Immature natural killer cell (primary cell): ENCODE results near the gene CAPS. TPM values are rescaled to one million over a fixed set of nuclear protein-coding genes. Genes with fewer than 3 reads are reported as not detected.

Source experiments
- DNase-seq, 3 donors: peaks; one replicate each; pipeline ENCODE4 v3.0.0; 2022; ENCODE audit warnings: mixed read lengths in 1 of 3
- H3K27ac Mint-ChIP-seq, 6 donors: one replicate each; pipeline ENCODE4 v1.8.0; 2020; ENCODE audit warnings: mixed read lengths in 6 of 6, mild to moderate bottlenecking in 5 of 6, inconsistent platforms in 4 of 6, moderate library complexity in 3 of 6
- H3K27me3 Mint-ChIP-seq, 3 donors: one replicate each; pipeline ENCODE4 v1.8.0; 2020 to 2021; ENCODE audit warnings: low read depth in 3 of 3, mild to moderate bottlenecking in 3 of 3, mixed read lengths in 3 of 3, moderate library complexity in 3 of 3, inconsistent platforms in 1 of 3
- H3K36me3 Mint-ChIP-seq, 3 donors: one replicate each; pipeline ENCODE4 v1.8.0; 2020; ENCODE audit warnings: mixed read lengths in 3 of 3, inconsistent platforms in 2 of 3, mild to moderate bottlenecking in 2 of 3
- H3K4me1 Mint-ChIP-seq, 2 donors: one replicate each; pipeline ENCODE4 v1.8.0; 2020; ENCODE audit warnings: inconsistent platforms in 2 of 2, mild to moderate bottlenecking in 2 of 2, mixed read lengths in 2 of 2, moderate library complexity in 1 of 2
- H3K4me3 Mint-ChIP-seq, 5 donors: one replicate each; pipeline ENCODE4 v1.8.0; 2020; ENCODE audit warnings: mild to moderate bottlenecking in 5 of 5, mixed read lengths in 5 of 5, inconsistent platforms in 3 of 5, moderate library complexity in 3 of 5
- H3K9me3 Mint-ChIP-seq, 6 donors: one replicate each; pipeline ENCODE4 v1.8.0; 2020; ENCODE audit warnings: mild to moderate bottlenecking in 6 of 6, mixed read lengths in 6 of 6, inconsistent platforms in 4 of 6, moderate library complexity in 3 of 6
- polyA plus RNA-seq, 3 donors: library from polyadenylated mRNA; unstranded; fragments of 300-500 nt; fragmentation: Illumina TruSeq; gene quantifications; one replicate each; pipeline ENCODE4 v1.2.3, GENCODE V29; 2021

The CAPS gene
- polyA plus RNA-seq, 3 donors from 2014 or later: 0.32 to 4.1 (median 2.2) TPM

DNA sequence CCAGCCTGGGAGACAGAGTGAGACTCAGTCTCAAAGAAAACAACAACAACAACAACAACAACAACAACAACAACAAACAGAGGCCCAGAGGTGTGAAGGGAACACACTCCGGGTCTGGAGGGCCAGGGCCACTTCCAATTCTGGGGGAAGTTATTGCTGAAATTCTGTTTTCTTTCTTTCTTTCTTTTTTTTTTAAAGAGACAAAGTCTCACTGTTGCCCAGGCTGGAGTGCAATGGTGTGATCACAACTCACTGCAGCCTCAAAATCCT lies 3.5 kb upstream of the CAPS start:
- H3K27ac Mint-ChIP-seq: no peak overlapping the region
- H3K4me3 Mint-ChIP-seq: no peak overlapping the region
- H3K9me3 Mint-ChIP-seq: no peaks in the 10 kb centered on the region
- peaks cover 12 to 14% of the 10 kb centered on the region in 2 donors for H3K4me1 Mint-ChIP-seq
- H3K36me3 Mint-ChIP-seq: peaks cover 0 to 3% (median 0%) of the 10 kb centered on the region in 3 donors
- H3K27me3 Mint-ChIP-seq: no peaks in the 10 kb centered on the region
- DNase-seq: no peak

DNA sequence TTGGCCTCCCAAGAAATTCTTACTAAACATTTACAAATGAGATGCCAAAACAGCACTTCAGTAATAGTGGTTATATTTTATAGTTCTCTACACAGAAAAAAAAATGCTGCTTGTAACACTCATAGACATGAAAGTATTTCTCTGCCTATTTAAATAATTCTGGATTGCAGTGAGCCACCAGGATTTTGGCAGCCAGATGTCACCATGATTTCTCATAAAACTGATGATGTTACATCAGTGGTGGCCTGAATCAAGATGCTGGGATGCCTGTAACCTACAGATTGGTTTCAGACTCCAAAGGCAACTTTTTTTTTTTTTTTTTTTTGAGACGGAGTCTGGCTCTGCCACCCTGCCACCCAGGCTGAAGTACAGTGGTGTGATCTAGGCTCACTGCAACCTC lies 2.7 kb upstream of the CAPS start:
- H3K4me1 Mint-ChIP-seq: peaks cover 4 to 8% of the 10 kb centered on the region in 2 donors
- no peak overlapping the region for H3K4me3 Mint-ChIP-seq
- H3K36me3 Mint-ChIP-seq: peaks cover 0 to 3% (median 0%) of the 10 kb centered on the region in 3 donors
- peaks cover 0 to 2% (median 0%) of the 10 kb centered on the region in 3 donors for H3K27me3 Mint-ChIP-seq
- no peaks in the 10 kb centered on the region for H3K9me3 Mint-ChIP-seq
- no peak for DNase-seq
- no peak overlapping the region for H3K27ac Mint-ChIP-seq

- H3K27me3 Mint-ChIP-seq: peaks cover 0 to 2% (median 0%) of the 10 kb centered on the region in 3 donors
- no peak overlapping the region for H3K4me3 Mint-ChIP-seq
- no peak for DNase-seq
- H3K4me1 Mint-ChIP-seq: no peaks in the 10 kb centered on the region
- H3K27ac Mint-ChIP-seq: no peak overlapping the region
- no peaks in the 10 kb centered on the region for H3K9me3 Mint-ChIP-seq
- peaks cover 0 to 3% (median 0%) of the 10 kb centered on the region in 3 donors for H3K36me3 Mint-ChIP-seq
Measured at GRCh38 chr19:5914358-5914774, 312 bp downstream of the CAPS start.

- no peak for DNase-seq
- H3K27me3 Mint-ChIP-seq: peaks cover 0 to 2% (median 0%) of the 10 kb centered on the region in 3 donors
- no peak overlapping the region for H3K27ac Mint-ChIP-seq
- H3K4me1 Mint-ChIP-seq: no peaks in the 10 kb centered on the region
- H3K9me3 Mint-ChIP-seq: no peaks in the 10 kb centered on the region
- no peaks in the 10 kb centered on the region for H3K36me3 Mint-ChIP-seq
- H3K4me3 Mint-ChIP-seq: no peak overlapping the region
Measured at GRCh38 chr19:5914946-5915781, 1.1 kb downstream of the CAPS start.

DNA sequence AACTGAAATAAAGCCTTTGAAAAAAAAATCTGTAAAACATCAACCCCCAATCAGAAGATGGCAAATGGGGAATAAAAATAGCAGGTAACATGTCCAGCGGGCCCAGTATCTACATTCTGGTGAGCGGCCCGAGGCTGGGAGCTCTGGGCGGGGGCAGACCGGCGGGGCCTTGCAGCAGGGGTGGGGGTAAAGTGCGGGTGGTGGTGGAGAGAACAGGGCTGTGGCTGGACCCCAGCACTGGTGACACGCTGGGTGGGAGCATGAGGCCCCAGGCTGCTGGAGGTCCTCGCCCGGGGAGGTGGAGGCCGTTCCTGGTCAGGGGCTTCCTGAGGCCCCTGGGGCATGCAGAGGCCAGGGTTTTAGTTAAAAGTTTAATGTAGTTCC lies 1.7 kb downstream of the CAPS start:
- no peak for DNase-seq
- no peak overlapping the region for H3K4me3 Mint-ChIP-seq
- H3K4me1 Mint-ChIP-seq: no peaks in the 10 kb centered on the region
- no peak overlapping the region for H3K27ac Mint-ChIP-seq
- peaks cover 0 to 2% (median 0%) of the 10 kb centered on the region in 3 donors for H3K27me3 Mint-ChIP-seq
- H3K36me3 Mint-ChIP-seq: no peaks in the 10 kb centered on the region
- no peaks in the 10 kb centered on the region for H3K9me3 Mint-ChIP-seq

DNA sequence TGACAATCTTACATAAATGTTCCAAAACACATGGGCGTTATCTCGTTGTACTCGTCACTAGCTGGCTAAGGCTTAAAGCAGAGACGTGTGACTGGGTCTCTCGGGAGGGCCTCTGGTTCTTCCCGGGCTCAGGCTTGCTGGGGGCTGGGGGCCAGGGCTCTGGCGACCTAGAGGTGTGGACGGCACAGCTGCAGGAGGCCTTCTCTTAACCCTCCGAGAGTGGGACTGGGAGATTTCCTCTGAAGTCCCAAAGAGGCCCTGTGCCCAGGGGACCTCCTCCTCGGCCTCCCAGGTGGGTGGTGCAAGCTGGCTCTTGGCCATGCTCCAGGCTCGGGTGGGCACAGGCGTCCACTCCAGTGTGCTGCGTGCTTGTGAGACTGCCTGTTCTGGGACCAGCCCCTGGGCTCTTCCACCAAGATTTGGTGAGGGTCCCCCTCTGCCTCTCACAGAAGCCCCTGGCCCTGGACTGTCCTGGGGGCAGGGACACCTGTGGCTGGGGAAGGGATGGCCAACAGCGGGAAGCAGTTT lies 2.2 kb downstream of the CAPS start:
- Mint-ChIP-seq H3K4me1 (no peaks in the 10 kb centered on the region), H3K27me3 (peaks cover 0 to 2% (median 0%) of the 10 kb centered on the region in 3 donors), H3K4me3 (no peak overlapping the region), H3K36me3 (no peaks in the 10 kb centered on the region), H3K27ac (no peak overlapping the region), H3K9me3 (no peaks in the 10 kb centered on the region)
- no peak for DNase-seq

- no peak for DNase-seq
- H3K27ac Mint-ChIP-seq: no peak overlapping the region
- H3K27me3 Mint-ChIP-seq: peaks cover 0 to 2% (median 0%) of the 10 kb centered on the region in 3 donors
- no peak overlapping the region for H3K4me3 Mint-ChIP-seq
- peaks cover 0 to 10% (median 0%) of the 10 kb centered on the region in 3 donors for H3K36me3 Mint-ChIP-seq
- no peaks in the 10 kb centered on the region for H3K4me1 Mint-ChIP-seq
- no peaks in the 10 kb centered on the region for H3K9me3 Mint-ChIP-seq
Measured at GRCh38 chr19:5917431-5918107, 3.5 kb downstream of the CAPS start.

- Mint-ChIP-seq H3K4me1 (no peaks in the 10 kb centered on the region), H3K27me3 (peaks cover 0 to 2% (median 0%) of the 10 kb centered on the region in 3 donors), H3K4me3 (no peak overlapping the region), H3K27ac (no peak overlapping the region), H3K9me3 (no peaks in the 10 kb centered on the region), H3K36me3 (peaks cover 0 to 14% (median 0%) of the 10 kb centered on the region in 3 donors)
- DNase-seq: no peak
Measured at GRCh38 chr19:5918463-5919079, 4.5 kb downstream of the CAPS start.

- H3K4me1 Mint-ChIP-seq: no peaks in the 10 kb centered on the region
- peaks cover 0 to 19% (median 3%) of the 10 kb centered on the region in 3 donors for H3K36me3 Mint-ChIP-seq
- no peak for DNase-seq
- peak overlapping the region in 1 of 6 donors; percentile 64 for H3K27ac Mint-ChIP-seq
- no peak overlapping the region for H3K4me3 Mint-ChIP-seq
- no peaks in the 10 kb centered on the region for H3K27me3 Mint-ChIP-seq
- H3K9me3 Mint-ChIP-seq: no peaks in the 10 kb centered on the region
Measured at GRCh38 chr19:5921516-5922160, 7.6 kb downstream of the CAPS start.

DNA sequence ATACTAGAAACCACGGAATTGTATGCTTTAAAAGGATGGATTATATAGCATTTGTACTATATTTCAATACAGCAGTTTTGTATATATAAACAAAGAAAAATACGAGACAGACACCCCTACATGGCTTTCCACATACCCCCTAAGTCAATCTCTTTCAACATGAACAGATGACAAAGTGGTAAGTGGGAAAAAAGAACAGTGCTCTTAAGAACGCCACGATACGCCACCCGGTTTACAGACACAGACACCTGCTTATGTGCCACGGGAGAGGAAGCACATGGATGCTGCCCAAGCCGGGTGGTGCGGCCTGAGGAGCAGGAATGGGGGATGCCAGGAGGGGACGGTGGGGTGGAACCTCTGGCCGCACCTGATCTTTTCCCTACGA lies 8.1 kb downstream of the CAPS start:
- H3K4me3 Mint-ChIP-seq: no peak overlapping the region
- H3K36me3 Mint-ChIP-seq: peaks cover 0 to 19% (median 3%) of the 10 kb centered on the region in 3 donors
- no peaks in the 10 kb centered on the region for H3K4me1 Mint-ChIP-seq
- H3K27me3 Mint-ChIP-seq: no peaks in the 10 kb centered on the region
- peak overlapping the region in 1 of 6 donors; percentile 64 for H3K27ac Mint-ChIP-seq
- no peak for DNase-seq
- no peaks in the 10 kb centered on the region for H3K9me3 Mint-ChIP-seq

DNA sequence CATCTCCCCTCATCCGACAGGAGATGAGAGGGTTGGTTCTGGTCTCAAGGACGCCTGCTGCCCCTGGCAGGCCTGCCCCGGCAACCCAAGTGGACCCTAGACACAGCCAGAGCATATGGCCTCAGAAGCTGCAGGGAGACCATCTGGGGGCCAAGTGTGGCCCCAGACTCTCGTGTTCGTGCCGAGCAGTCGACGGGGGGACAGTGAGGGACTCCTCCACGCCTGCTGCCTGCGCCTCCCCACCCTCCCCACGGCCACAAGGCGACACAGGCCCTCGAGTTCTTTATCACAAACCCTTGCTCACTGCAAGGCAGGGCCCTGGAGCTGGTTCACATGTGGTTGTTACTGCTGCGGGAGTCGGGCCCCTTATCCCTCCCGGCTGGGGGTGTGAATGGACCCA lies 9.3 kb downstream of the CAPS start:
- H3K36me3 Mint-ChIP-seq: peaks cover 4 to 28% (median 10%) of the 10 kb centered on the region in 3 donors
- H3K9me3 Mint-ChIP-seq: no peaks in the 10 kb centered on the region
- H3K4me1 Mint-ChIP-seq: no peaks in the 10 kb centered on the region
- H3K27me3 Mint-ChIP-seq: no peaks in the 10 kb centered on the region
- H3K4me3 Mint-ChIP-seq: no peak overlapping the region
- no peak for DNase-seq
- peak overlapping the region in 1 of 6 donors; percentile 65 for H3K27ac Mint-ChIP-seq

DNA sequence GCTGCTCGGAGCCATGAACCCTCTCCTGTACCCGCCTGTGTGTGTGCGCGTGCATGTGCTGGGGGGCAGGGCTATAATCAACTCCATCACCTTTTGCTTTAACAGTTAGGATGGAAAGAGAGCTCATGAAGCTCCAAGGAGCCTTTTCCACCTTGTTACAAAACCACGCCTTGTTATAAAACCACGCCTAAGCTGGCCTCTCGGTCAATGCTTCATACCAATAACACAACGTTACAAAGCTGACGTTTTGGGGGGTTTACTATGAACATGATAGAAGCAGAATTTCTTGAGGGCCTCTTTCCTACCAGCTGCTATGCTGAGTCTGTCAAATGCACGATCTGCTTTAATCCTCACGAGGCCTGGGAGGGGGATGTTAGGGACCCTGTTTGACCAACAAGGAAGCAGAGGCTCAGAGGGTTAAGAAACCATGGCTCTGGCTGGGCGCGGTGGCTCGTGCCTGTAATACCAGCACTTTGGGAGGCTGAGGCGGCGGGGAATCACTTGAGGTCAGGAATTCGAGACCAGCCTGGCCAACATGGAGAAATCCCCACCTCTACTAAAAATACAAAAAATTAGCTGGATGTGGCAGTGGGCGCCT lies 11.9 kb downstream of the CAPS start:
- no peaks in the 10 kb centered on the region for H3K4me1 Mint-ChIP-seq
- H3K36me3 Mint-ChIP-seq: peaks cover 4 to 34% (median 11%) of the 10 kb centered on the region in 3 donors

DNA sequence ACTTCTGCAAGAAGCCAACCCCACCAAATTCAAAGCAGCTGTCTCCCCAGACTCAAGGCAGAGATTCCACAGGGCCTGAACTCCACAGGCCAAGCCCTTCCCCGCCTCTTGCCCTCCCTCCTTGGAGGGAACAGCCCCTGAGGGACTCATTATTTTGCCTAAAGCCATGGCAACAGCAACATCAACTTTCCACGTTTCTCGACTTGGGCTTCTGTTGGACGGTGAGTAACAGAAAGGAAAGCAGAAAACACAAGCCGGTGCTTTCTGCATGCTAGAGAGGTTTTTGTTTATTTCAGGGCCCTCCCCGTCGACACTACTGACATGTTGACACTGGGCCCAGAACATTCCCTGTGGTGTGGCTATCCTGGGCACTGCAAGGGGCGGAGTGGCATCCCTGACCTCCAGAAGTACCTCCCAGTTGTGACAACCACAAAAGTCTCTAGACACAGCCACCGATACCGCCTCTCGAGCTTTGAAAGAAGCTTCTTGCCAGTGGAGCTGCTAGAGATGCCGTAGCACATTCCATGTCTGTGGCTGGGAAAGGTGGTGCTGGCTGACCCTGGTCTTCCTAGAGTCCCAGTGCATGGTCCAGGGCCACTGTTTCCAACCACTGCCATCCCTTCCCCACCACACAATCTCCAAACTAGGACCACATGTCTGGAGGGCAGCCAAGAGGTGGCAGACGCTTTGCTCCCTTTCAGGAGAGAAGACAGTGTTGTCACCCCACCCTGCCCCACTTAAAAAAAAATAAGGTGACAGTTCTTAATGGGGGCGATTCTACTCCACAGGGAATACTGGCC lies 12.8 kb downstream of the CAPS start:
- no peaks in the 10 kb centered on the region for H3K9me3 Mint-ChIP-seq

More for the DNA sequence above, 11.9 kb downstream of the CAPS start:
- no peak for DNase-seq
- no peaks in the 10 kb centered on the region for H3K9me3 Mint-ChIP-seq
- H3K27ac Mint-ChIP-seq: no peak overlapping the region
- H3K27me3 Mint-ChIP-seq: no peaks in the 10 kb centered on the region
- H3K4me3 Mint-ChIP-seq: no peak overlapping the region

More for the DNA sequence above, 12.8 kb downstream of the CAPS start:
- H3K27ac Mint-ChIP-seq: no peak overlapping the region
- DNase-seq: no peak
- no peaks in the 10 kb centered on the region for H3K27me3 Mint-ChIP-seq
- H3K36me3 Mint-ChIP-seq: peaks cover 4 to 31% (median 11%) of the 10 kb centered on the region in 3 donors
- no peaks in the 10 kb centered on the region for H3K4me1 Mint-ChIP-seq
- no peak overlapping the region for H3K4me3 Mint-ChIP-seq
